SK-N-MC (cell line): Measurements from ENCODE around the gene ALDH1A2.

Experiments used
- DNase-seq: peaks from one replicate; pipeline ENCODE4 v3.0.0-alpha.2; 2011; ENCODE audit warnings: low read depth, low spot score
- H3K27ac ChIP-seq: fragments of 200-600 bp; sonication (generic); 2 replicates; pipeline ENCODE4 v1.5.1; 2016; ENCODE audit warnings: mixed run types
- H3K36me3 ChIP-seq: fragments of 200-600 bp; sonication (generic); 2 replicates; pipeline ENCODE4 v1.6.1; 2017; ENCODE audit warnings: antibody characterized with exemption, low read length, mixed read lengths; ENCODE audit not compliant: insufficient read depth
- H3K4me3 ChIP-seq: fragments of 200-600 bp; sonication (generic); 2 replicates; pipeline ENCODE4 v1.5.1; 2016
- H3K9ac ChIP-seq: fragments of 200-600 bp; sonication (generic); 2 replicates; pipeline ENCODE4 v1.8.0; 2017; ENCODE audit warnings: mixed run types, mixed read lengths; ENCODE audit not compliant: insufficient read length
- H3K9me3 ChIP-seq: fragments of 200-600 bp; sonication (generic); 2 replicates; pipeline ENCODE4 v1.6.1; 2017; ENCODE audit warnings: low read depth, mild to moderate bottlenecking, antibody characterized with exemption, low read length, moderate library complexity, mixed read lengths
- EZH2 ChIP-seq: fragments of 200-600 bp; sonication (generic); IDR thresholded peaks from one replicate; pipeline ENCODE4 v1.6.1; 2017; ENCODE audit warnings: antibody characterized with exemption
- FOXP2 ChIP-seq: optimal IDR thresholded peaks from 2 replicates; pipeline ENCODE3; 2011; ENCODE audit warnings: mild to moderate bottlenecking, moderate library complexity; ENCODE audit not compliant: insufficient read depth; ENCODE audit errors: extremely low read length, control extremely low read depth
- POLR2AphosphoS5 ChIP-seq: IDR thresholded peaks from 2 replicates; pipeline ENCODE4 v1.6.1; 2012; ENCODE audit warnings: mild to moderate bottlenecking, low read depth, low read length, borderline replicate concordance

ALDH1A2 gene

DNA sequence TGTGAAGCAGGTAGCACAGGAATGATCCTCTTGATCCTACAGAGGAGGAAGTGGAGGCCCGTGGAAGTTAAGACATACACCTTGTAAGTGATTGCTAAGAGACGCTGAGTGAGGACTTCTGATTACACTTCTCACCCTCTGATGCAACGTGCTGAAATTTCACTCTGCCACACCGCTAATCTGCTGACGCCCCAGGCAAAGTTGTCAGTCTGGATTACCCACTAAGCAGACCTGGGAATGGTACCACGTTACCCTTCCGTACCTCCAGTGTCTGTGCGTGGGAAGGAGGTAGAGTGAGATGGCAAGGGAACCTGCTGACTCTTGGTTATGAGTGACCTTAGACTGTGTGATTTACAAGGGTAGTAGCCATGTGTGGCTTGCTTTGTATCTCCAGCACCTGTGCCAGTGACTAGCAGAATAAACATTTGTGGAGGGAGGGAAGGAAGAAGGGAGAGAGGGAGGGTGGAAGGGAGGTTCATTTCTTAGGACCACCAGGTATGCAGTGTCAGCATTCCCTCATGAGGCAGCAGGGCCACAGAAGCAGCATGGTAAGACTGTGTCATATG is 115.0 kb downstream of the ALDH1A2 start:
- Histone ChIP-seq H3K27ac (no peak overlapping the region), H3K4me3 (no peak overlapping the region), H3K36me3 (no peaks in the 10 kb centered on the region), H3K9ac (no peak overlapping the region), H3K9me3 (no peaks in the 10 kb centered on the region)
- DNase-seq, result no peak
- no peak for TF ChIP-seq FOXP2
- no peak for TF ChIP-seq POLR2AphosphoS5
- no peak for TF ChIP-seq EZH2

DNA sequence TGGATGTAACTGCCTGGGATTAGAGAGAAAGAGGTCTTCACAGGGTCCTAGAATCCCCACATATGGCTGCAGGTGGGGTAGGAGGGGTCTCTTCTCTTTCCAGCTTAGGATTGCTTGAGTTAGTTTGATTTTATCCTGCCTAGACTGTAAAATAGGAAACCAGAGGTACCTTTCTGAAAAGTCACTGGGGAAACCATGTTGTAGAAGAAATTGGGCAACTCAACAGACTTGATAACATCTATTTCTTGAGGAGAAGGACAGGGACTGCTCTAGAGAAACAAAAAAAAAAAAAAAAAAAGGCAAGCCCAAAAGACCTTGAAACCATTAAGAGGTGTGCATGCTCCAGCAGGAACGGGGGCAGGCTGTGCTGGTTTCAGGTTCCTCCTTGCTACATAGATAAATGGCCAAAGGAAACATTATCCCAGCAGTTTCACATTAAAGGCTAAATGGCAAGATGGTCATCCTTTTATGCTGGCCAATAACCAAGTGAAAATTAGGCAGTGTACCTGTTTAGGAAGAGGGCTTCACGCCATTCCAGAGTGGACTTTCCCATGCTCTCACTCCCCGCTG is 116.1 kb downstream of the ALDH1A2 start:
- H3K9ac ChIP-seq, result no peak overlapping the region
- no peak overlapping the region for H3K4me3 ChIP-seq
- H3K36me3 ChIP-seq, result no peaks in the 10 kb centered on the region
- H3K9me3 ChIP-seq, result no peaks in the 10 kb centered on the region
- DNase-seq, result no peak
- TF ChIP-seq POLR2AphosphoS5 (no peak), EZH2 (no peak), FOXP2 (no peak)
- H3K27ac ChIP-seq, result no peak overlapping the region

DNA sequence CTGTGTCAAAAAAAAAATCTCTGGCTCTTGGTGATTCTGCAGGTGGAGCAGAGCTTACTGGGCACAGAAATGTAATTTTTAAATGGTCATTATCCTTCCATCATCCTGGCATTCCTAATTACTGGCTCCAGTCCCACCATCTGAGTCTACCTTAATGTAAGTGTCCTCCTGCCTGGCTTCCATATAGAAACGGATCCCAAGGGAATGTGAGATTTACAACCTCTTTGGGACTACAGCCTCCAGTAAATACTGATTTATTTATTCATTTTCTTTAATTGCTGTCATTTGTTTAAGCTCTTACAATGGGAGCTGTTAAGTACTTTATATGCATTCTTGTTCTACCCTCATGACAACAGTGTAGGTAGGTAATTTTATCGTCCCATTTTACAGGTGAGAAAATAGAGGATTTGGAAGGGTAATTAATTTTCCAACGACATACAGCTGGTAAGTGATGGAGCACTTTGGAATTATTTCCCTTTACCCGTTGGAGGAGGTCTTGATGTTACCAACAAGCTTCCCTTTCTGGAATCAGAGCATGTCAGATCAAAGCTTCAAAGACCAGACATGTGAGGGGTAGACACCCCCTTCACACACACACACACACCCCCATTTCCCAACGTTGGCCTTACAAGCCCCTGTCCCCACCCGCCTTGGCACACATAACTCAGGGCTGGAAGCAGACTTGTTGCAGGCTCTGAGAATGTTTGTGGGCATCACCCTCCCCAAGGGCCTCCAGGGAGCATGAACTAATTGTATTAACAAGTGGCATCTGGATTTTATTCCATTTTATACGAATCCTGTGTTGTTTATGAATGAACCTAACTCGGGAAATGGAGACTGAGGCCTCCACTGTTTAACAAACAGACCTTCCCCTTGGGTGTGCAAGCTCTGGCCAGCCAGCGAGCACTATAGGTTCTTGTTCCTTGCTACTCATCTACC is 116.9 kb downstream of the ALDH1A2 start:
- H3K9me3 ChIP-seq, result no peaks in the 10 kb centered on the region
- H3K9ac ChIP-seq, result no peak overlapping the region
- DNase-seq, result no peak
- no peak for TF ChIP-seq EZH2
- no peaks in the 10 kb centered on the region for H3K36me3 ChIP-seq
- H3K27ac ChIP-seq, result no peak overlapping the region
- no peak overlapping the region for H3K4me3 ChIP-seq

DNA sequence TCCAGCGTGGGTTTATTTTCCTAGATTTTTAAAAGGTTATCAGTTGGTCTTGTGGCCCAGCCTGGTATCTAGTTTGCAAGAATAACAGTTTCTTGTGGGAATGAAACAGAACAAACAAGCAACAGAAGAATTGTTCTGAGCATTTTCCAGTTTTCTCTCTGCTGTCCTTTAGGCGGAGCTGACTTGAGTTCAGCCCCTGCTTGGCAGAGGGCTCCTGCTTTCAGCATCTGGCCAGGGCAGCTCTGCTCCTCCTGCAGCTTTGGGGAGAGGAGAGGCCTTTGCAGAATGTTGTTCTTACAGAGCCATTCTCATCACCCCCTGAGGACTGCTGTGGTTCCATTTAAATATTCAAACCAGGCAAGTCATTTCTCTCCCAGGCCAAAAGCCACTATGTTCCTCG is 117.7 kb downstream of the ALDH1A2 start:
- Histone ChIP-seq H3K27ac (no peak overlapping the region), H3K9ac (no peak overlapping the region), H3K4me3 (no peak overlapping the region), H3K9me3 (no peaks in the 10 kb centered on the region), H3K36me3 (no peaks in the 10 kb centered on the region)
- TF ChIP-seq POLR2AphosphoS5, result no peak
- TF ChIP-seq EZH2, result no peak
- TF ChIP-seq FOXP2, result no peak
- no peak for DNase-seq

DNA sequence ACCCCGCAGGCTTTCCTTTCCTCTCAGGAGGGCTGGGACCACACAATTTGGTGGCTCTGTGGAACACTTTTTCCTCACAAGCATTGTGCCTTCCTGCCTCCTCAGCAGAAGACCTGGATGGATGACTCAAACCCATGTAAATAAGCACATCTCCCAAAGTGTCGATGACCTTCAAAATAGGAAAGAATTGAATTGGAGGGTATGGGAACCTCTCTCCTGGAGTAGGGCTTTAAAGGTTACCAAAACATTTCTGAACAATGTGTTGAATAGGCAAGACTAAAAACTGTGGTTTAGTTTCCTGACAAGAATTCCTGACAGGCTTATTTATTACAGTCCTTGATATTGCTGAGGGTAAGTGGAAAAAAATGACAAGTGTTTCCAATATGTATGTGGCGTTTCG is 118.2 kb downstream of the ALDH1A2 start:
- no peak overlapping the region for H3K9ac ChIP-seq
- no peak overlapping the region for H3K27ac ChIP-seq
- H3K36me3 ChIP-seq, result no peaks in the 10 kb centered on the region
- DNase-seq, result no peak
- H3K4me3 ChIP-seq, result no peak overlapping the region
- TF ChIP-seq EZH2, result no peak
- no peak for TF ChIP-seq FOXP2
- no peak for TF ChIP-seq POLR2AphosphoS5
- no peaks in the 10 kb centered on the region for H3K9me3 ChIP-seq

DNA sequence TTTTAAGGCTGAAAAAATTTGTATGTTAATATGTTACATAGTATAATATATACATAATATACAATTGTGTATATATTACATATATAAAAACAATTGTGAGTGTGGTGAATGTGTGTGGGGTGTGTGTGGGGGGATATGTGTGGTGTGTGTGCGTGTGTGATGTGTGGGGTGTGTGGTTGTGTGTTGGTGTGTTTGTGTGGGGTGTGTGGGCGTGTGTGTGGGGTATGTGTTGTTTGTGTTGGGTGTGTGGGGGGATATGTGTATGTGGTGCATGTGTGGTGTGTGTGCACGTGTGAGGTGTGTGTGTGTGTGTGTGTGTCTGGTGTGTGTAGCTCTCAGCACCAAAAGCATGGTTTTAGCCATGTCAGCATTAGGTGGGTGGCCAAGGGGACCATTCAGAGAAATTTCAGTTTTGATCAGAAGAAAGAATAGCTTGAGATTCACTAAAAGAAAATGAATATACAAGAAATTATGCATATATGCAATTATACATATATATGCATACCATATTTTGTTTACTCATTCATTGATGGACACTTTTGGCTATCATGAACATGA is 118.9 kb downstream of the ALDH1A2 start:
- Histone ChIP-seq H3K9ac (no peak overlapping the region), H3K36me3 (no peaks in the 10 kb centered on the region), H3K9me3 (no peaks in the 10 kb centered on the region), H3K4me3 (no peak overlapping the region), H3K27ac (no peak overlapping the region)
- no peak for DNase-seq
- TF ChIP-seq FOXP2 (no peak), POLR2AphosphoS5 (no peak), EZH2 (no peak)

DNA sequence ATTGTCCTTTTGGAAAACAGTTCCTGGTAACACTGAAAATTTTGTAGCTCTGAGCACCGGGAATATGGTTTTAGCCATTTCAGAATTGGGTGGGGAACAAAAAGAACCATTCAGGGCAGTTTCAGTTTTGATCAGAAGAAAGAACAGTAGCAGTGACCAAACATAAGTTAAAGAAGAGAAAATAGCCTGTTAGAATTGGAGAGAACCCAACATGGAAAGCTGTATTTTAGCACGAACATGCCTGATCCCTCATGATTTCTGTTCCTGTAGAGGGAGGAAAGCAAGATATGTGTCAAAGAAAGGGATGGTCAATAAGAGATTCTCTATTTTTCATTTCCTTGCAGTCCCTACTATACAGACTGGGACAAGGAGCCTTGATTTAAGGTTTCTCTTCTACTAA is 119.9 kb downstream of the ALDH1A2 start:
- Histone ChIP-seq H3K27ac (no peak overlapping the region), H3K36me3 (no peaks in the 10 kb centered on the region), H3K9ac (no peak overlapping the region), H3K9me3 (no peaks in the 10 kb centered on the region), H3K4me3 (no peak overlapping the region)
- TF ChIP-seq POLR2AphosphoS5 (no peak), EZH2 (no peak), FOXP2 (no peak)
- DNase-seq, result no peak

DNA sequence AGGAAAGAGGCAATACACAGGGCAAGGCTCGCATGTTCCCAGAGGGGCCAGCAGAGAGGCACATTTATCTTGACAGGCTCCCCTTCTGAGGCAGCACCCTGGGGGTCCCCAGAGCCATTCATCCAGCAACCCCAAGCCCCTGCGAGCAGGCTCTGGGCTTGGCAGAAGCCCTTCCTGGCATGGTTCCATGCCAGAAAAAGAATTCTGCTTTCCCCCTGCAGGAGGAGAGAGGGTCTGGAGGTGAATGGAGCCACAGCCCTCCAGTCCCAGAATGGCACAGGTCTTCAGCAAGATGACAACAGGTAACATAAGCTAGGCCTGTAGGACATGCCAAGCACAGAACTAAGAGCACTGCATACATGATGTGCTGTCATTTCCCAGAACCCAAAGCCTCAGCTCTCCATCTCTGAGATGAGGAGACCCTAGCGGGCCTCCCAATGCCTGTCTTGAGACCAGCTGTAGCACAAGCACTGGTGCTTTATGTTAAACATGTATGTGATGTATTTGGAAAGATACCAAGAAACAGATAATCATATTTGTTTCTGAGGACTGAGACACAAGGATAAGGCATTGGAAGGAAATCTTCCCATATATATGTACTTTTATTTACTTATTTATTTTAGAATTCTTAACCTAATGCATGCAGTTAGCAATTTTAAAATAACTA is 121.6 kb downstream of the ALDH1A2 start:
- H3K9me3 ChIP-seq, result no peaks in the 10 kb centered on the region
- no peak overlapping the region for H3K27ac ChIP-seq
- H3K9ac ChIP-seq, result no peak overlapping the region
- TF ChIP-seq POLR2AphosphoS5 (no peak), FOXP2 (no peak), EZH2 (no peak)
- H3K4me3 ChIP-seq, result no peak overlapping the region
- no peaks in the 10 kb centered on the region for H3K36me3 ChIP-seq
- DNase-seq, result no peak

DNA sequence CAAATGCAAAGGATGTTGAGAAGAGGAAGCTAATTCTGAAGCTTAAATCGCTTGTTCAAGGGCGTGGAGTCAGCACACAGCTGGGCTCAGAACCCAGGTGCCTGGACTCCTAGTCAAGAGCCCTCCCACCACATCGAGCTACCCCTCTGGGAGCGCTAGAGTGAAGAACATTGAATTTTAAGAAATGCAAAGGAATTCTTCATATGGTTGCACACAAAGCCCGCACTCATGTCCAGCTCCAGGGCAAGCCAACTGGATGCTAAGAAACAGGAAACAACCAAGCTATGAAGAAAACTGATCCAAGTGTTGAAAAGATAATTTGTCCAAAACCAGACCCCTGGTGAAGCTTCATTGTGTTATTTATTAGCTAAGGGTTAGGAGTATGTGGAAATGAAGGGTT is 122.3 kb downstream of the ALDH1A2 start:
- Histone ChIP-seq H3K36me3 (no peaks in the 10 kb centered on the region), H3K27ac (no peak overlapping the region), H3K4me3 (no peak overlapping the region), H3K9ac (no peak overlapping the region), H3K9me3 (no peaks in the 10 kb centered on the region)
- TF ChIP-seq EZH2, result no peak
- TF ChIP-seq FOXP2, result no peak
- no peak for TF ChIP-seq POLR2AphosphoS5
- no peak for DNase-seq
